Neural cell (in vitro differentiated cells): ENCODE measurements around the gene MUC2.

Experiments
- TAF1 ChIP-seq: IDR thresholded peaks from 2 replicates; pipeline ENCODE4 v1.6.1; 2012; ENCODE audit warnings: low read depth
- TF ChIP-seq, protein P1 (sequence below): fragments of 450-650 bp; IDR thresholded peaks from 2 replicates; pipeline ENCODE4 v1.5.1; 2014; ENCODE audit warnings: antibody characterized with exemption, mild to moderate bottlenecking, moderate library complexity; ENCODE audit not compliant: poor library complexity, severe bottlenecking

DNA sequence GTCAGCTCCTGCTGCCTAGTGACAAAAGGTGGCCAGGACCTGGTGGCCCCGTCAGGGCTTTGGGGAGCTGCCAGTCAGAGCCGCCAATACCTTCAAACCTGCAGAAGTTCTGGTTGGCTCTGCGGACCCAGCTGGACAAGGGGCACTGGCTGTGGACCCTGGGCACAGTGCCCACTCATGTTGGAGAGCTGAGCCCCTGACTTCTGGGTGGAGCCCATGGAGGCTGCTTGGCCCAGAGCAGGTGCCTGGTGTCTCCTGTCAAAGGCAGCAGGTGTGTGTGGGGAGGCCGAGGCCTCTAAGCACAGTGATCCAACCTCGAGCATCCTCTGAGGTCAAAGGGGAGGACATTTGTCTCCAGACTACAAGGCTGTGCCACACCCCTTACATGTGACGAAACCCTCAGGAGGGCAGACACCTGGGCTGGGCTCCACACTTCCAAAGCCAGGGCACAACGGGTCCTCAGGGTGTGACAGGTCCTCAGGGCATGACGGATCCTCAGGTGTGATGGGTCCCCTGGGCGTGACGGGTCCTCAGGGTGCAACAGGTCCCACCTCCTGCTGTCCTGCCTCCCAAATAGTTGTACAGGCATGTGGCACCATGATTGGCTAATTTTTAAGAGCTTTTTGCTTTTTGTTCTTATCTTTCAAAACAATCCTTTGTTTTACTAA, 37.0 kb downstream of the MUC2 start:
- TF ChIP-seq, protein P1, sequence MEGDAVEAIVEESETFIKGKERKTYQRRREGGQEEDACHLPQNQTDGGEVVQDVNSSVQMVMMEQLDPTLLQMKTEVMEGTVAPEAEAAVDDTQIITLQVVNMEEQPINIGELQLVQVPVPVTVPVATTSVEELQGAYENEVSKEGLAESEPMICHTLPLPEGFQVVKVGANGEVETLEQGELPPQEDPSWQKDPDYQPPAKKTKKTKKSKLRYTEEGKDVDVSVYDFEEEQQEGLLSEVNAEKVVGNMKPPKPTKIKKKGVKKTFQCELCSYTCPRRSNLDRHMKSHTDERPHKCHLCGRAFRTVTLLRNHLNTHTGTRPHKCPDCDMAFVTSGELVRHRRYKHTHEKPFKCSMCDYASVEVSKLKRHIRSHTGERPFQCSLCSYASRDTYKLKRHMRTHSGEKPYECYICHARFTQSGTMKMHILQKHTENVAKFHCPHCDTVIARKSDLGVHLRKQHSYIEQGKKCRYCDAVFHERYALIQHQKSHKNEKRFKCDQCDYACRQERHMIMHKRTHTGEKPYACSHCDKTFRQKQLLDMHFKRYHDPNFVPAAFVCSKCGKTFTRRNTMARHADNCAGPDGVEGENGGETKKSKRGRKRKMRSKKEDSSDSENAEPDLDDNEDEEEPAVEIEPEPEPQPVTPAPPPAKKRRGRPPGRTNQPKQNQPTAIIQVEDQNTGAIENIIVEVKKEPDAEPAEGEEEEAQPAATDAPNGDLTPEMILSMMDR = no peak
- no peak for TF ChIP-seq TAF1
